Neural progenitor cell (in vitro differentiated cells): ENCODE data around the gene INTS11. TPM values are rescaled to one million over a fixed set of nuclear protein-coding genes. Genes with fewer than 3 reads are reported as not detected.

ENCODE experiments used
- DNase-seq: peaks from one replicate; pipeline ENCODE4 v3.0.0-alpha.2; 2016; ENCODE audit warnings: low spot score
- H2AFZ ChIP-seq: fragments of 200-600 bp; sonication (generic); replicated peaks from 2 replicates; pipeline ENCODE4 v1.6.1; 2016; ENCODE audit warnings: antibody characterized with exemption
- H3F3A ChIP-seq: fragments of 200-600 bp; sonication (generic); 2 replicates; pipeline ENCODE4 v1.6.1; 2016; ENCODE audit warnings: antibody characterized with exemption, low read depth
- H3K27ac ChIP-seq: fragments of 200-600 bp; sonication (generic); 2 replicates; pipeline ENCODE4 v1.5.1; 2016; ENCODE audit warnings: mild to moderate bottlenecking
- H3K27me3 ChIP-seq: fragments of 200-600 bp; sonication (generic); 2 replicates; pipeline ENCODE4 v1.6.1; 2016; ENCODE audit warnings: mild to moderate bottlenecking, moderate library complexity
- H3K36me3 ChIP-seq: fragments of 200-600 bp; sonication (generic); 2 replicates; pipeline ENCODE4 v1.5.1; 2016
- H3K4me1 ChIP-seq: fragments of 200-600 bp; sonication (generic); 2 replicates; pipeline ENCODE4 v1.6.1; 2016; ENCODE audit warnings: mixed run types
- H3K4me2 ChIP-seq: fragments of 200-600 bp; sonication (generic); 2 replicates; pipeline ENCODE4 v1.6.1; 2016
- H3K4me3 ChIP-seq: fragments of 200-600 bp; sonication (generic); 2 replicates; pipeline ENCODE4 v1.5.1; 2016
- H3K79me2 ChIP-seq: fragments of 200-600 bp; sonication (generic); 2 replicates; pipeline ENCODE4 v1.6.1; 2016; ENCODE audit warnings: low read depth
- H3K9ac ChIP-seq: fragments of 200-600 bp; sonication (generic); 2 replicates; pipeline ENCODE4 v1.6.1; 2016
- H3K9me3 ChIP-seq: fragments of 200-600 bp; sonication (generic); 2 replicates; pipeline ENCODE4 v1.5.1; 2016; ENCODE audit warnings: low read depth
- H4K20me1 ChIP-seq: fragments of 200-600 bp; sonication (generic); 2 replicates; pipeline ENCODE4 v1.6.1; 2016; ENCODE audit warnings: low read depth
- H3K27ac Mint-ChIP-seq: 3 replicates; pipeline ENCODE4 v1.8.0; 2021; ENCODE audit warnings: mixed read lengths
- H3K27me3 Mint-ChIP-seq: 2 replicates; pipeline ENCODE4 v1.8.0; 2022; ENCODE audit warnings: low read depth, mild to moderate bottlenecking, inconsistent platforms, moderate library complexity, mixed read lengths; ENCODE audit not compliant: insufficient read depth
- H3K36me3 Mint-ChIP-seq: 3 replicates; pipeline ENCODE4 v1.8.0; 2021; ENCODE audit warnings: mixed read lengths
- H3K4me1 Mint-ChIP-seq: 3 replicates; pipeline ENCODE4 v1.8.0; 2021; ENCODE audit warnings: mixed read lengths
- H3K4me3 Mint-ChIP-seq: 3 replicates; pipeline ENCODE4 v1.8.0; 2021; ENCODE audit warnings: mild to moderate bottlenecking, moderate library complexity, mixed read lengths
- H3K9me3 Mint-ChIP-seq: 3 replicates; pipeline ENCODE4 v1.8.0; 2020; ENCODE audit warnings: mixed read lengths
- EZH2 ChIP-seq: fragments of 200-600 bp; sonication (generic); IDR thresholded peaks from 2 replicates; pipeline ENCODE4 v1.6.1; 2017; ENCODE audit warnings: antibody characterized with exemption, mild to moderate bottlenecking, moderate library complexity
- EZH2phosphoT487 ChIP-seq: fragments of 200-600 bp; sonication (generic); IDR thresholded peaks from 2 replicates; pipeline ENCODE4 v1.6.1; 2017; ENCODE audit warnings: antibody characterized with exemption
- total RNA-seq: library from RNA; depleted of rRNA; stranded (reverse); fragments of >200 nt; gene quantifications from 2 replicates; pipeline ENCODE4 v1.2.3, GENCODE V29; 2015; ENCODE audit warnings: low replicate concordance
- TF ChIP-seq, protein P1 (sequence below): fragments of 200-600 bp; sonication (generic); IDR thresholded peaks from 2 replicates; pipeline ENCODE4 v1.5.1; 2017; ENCODE audit warnings: antibody characterized with exemption, mild to moderate bottlenecking

The INTS11 gene
- total RNA-seq, 1 donor from 2014 or later = 62.4 TPM

DNA sequence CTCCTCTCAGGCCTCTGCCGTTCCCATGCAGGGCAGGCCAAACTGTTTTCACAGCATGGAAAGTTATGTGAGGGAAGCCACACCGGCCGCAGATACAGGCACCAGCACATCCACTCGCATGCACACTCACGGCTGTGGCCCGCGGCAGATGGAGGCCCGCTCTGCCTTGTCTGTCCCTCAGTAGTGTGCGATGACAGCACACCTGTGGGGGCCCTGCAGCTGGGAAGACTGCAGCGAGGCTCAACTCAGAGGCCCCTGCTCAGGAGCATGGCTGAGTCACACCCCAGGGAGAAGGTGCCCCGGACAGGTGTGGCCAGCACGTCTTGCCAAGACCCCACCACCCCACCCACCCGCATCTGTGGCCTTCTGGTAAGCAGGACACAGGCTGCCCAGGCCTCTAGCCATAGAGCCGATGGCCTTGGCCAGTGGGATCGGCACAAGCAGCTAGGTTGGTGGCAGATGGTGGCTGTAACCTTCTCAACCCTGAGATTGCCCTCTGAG is 49.5 kb downstream of the INTS11 start:
- H3K27ac Mint-ChIP-seq = no peak overlapping the region
- Histone ChIP-seq H3K9ac (no peak overlapping the region), H3F3A (no peaks in the 10 kb centered on the region), H3K4me3 (no peak overlapping the region), H3K27me3 (no peaks in the 10 kb centered on the region), H4K20me1 (peaks cover 33% of the 10 kb centered on the region), H2AFZ (no peak overlapping the region), H3K27ac (no peak overlapping the region), H3K79me2 (peaks cover 36% of the 10 kb centered on the region), H3K36me3 (no peaks in the 10 kb centered on the region), H3K4me2 (peak overlapping the region; percentile 98), H3K9me3 (no peaks in the 10 kb centered on the region), H3K4me1 (peaks cover 12% of the 10 kb centered on the region)
- peaks cover 4% of the 10 kb centered on the region for H3K27me3 Mint-ChIP-seq
- peaks cover 13% of the 10 kb centered on the region for H3K36me3 Mint-ChIP-seq
- peaks cover 30% of the 10 kb centered on the region for H3K4me1 Mint-ChIP-seq
- no peak for DNase-seq
- TF ChIP-seq EZH2 (no peak), EZH2phosphoT487 (no peak)
- TF ChIP-seq, protein P1, sequence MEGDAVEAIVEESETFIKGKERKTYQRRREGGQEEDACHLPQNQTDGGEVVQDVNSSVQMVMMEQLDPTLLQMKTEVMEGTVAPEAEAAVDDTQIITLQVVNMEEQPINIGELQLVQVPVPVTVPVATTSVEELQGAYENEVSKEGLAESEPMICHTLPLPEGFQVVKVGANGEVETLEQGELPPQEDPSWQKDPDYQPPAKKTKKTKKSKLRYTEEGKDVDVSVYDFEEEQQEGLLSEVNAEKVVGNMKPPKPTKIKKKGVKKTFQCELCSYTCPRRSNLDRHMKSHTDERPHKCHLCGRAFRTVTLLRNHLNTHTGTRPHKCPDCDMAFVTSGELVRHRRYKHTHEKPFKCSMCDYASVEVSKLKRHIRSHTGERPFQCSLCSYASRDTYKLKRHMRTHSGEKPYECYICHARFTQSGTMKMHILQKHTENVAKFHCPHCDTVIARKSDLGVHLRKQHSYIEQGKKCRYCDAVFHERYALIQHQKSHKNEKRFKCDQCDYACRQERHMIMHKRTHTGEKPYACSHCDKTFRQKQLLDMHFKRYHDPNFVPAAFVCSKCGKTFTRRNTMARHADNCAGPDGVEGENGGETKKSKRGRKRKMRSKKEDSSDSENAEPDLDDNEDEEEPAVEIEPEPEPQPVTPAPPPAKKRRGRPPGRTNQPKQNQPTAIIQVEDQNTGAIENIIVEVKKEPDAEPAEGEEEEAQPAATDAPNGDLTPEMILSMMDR = no peak
- H3K9me3 Mint-ChIP-seq = peaks cover 2% of the 10 kb centered on the region
- peak overlapping the region; percentile 82 for H3K4me3 Mint-ChIP-seq

GRCh38 chr1:1274299-1274930 is 50.0 kb downstream of the INTS11 start:
- peaks cover 13% of the 10 kb centered on the region for H3K36me3 Mint-ChIP-seq
- Histone ChIP-seq H3K4me2 (peak overlapping the region; percentile 98), H3K4me3 (peak overlapping the region; percentile 100), H3K4me1 (peaks cover 12% of the 10 kb centered on the region), H3K9ac (peak overlapping the region; percentile 44), H3K36me3 (no peaks in the 10 kb centered on the region), H3K79me2 (peaks cover 42% of the 10 kb centered on the region), H2AFZ (no peak overlapping the region), H3K27me3 (no peaks in the 10 kb centered on the region), H3K27ac (no peak overlapping the region), H3K9me3 (no peaks in the 10 kb centered on the region), H4K20me1 (peaks cover 39% of the 10 kb centered on the region), H3F3A (no peaks in the 10 kb centered on the region)
- H3K4me1 Mint-ChIP-seq = peaks cover 30% of the 10 kb centered on the region
- H3K4me3 Mint-ChIP-seq = peak overlapping the region; percentile 82
- peaks cover 4% of the 10 kb centered on the region for H3K27me3 Mint-ChIP-seq
- DNase-seq = no peak
- H3K27ac Mint-ChIP-seq = no peak overlapping the region
- TF ChIP-seq EZH2 (no peak), EZH2phosphoT487 (no peak)
- TF ChIP-seq, protein P1 = no peak
- H3K9me3 Mint-ChIP-seq = peaks cover 2% of the 10 kb centered on the region

- H3K4me1 ChIP-seq = peaks cover 12% of the 10 kb centered on the region
- no peaks in the 10 kb centered on the region for H3F3A ChIP-seq
- peak; percentile 97 for DNase-seq
- peaks cover 46% of the 10 kb centered on the region for H3K79me2 ChIP-seq
- peak within 1 kb of the TSS; percentile 64 for H3K27ac ChIP-seq
- H3K9me3 ChIP-seq = no peaks in the 10 kb centered on the region
- H3K4me3 ChIP-seq = peak within 1 kb of the TSS; percentile 100
- H3K9me3 Mint-ChIP-seq = peaks cover 2% of the 10 kb centered on the region
- TF ChIP-seq EZH2phosphoT487 (no peak), EZH2 (peak; percentile 8)
- TF ChIP-seq, protein P1 = no peak
- H3K4me3 Mint-ChIP-seq = peak within 1 kb of the TSS; percentile 91
- peaks cover 42% of the 10 kb centered on the region for H4K20me1 ChIP-seq
- peak within 1 kb of the TSS; percentile 98 for H3K4me2 ChIP-seq
- peaks cover 13% of the 10 kb centered on the region for H3K36me3 Mint-ChIP-seq
- H3K27ac Mint-ChIP-seq = no peak within 1 kb of the TSS
- peaks cover 30% of the 10 kb centered on the region for H3K4me1 Mint-ChIP-seq
- H3K9ac ChIP-seq = peak within 1 kb of the TSS; percentile 96
- H3K27me3 ChIP-seq = no peaks in the 10 kb centered on the region
- peaks cover 4% of the 10 kb centered on the region for H3K27me3 Mint-ChIP-seq
- no peaks in the 10 kb centered on the region for H3K36me3 ChIP-seq
- H2AFZ ChIP-seq = no peak within 1 kb of the TSS
Observed at GRCh38 chr1:1273512-1274298, 50.8 kb downstream of the INTS11 start, which contains the start of gene UBE2J2. TSS of gene UBE2J2 (minus strand) at chr1:1273854. CDS start at chr1:1267992, 5,862 bp downstream.
